GM12892 (cell line): Measurements from ENCODE around the gene GSDMA.

Experiments
- DNase-seq: peaks from one replicate; pipeline ENCODE4 v3.0.0; 2011; ENCODE audit not compliant: insufficient read length
- FAIRE-seq: peaks from 2 replicates; lab custom pipeline; 2011; peaks lifted over from hg19 to GRCh38; lab: Jason Lieb, UNC
- POLR2A ChIP-seq: IDR thresholded peaks from 2 replicates; pipeline ENCODE4 v1.6.1; 2011; ENCODE audit warnings: low read depth, low read length, control low read depth
- POLR2AphosphoS5 ChIP-seq: IDR thresholded peaks from 2 replicates; pipeline ENCODE4 v1.6.1; 2011; ENCODE audit warnings: low read depth, low read length, control low read depth
- TAF1 ChIP-seq: IDR thresholded peaks from 2 replicates; pipeline ENCODE4 v1.6.1; 2011; ENCODE audit warnings: low read depth, mild to moderate bottlenecking, control low read depth, low read length, borderline replicate concordance

Gene GSDMA

GRCh38 chr17:39952680-39953470 is 9.9 kb upstream of the GSDMA start:
- DNase-seq: peak; percentile 91
- FAIRE-seq: peak; percentile 99
- TF ChIP-seq POLR2A (peak; percentile 47; the same call in 1 of the 2 replicates), POLR2AphosphoS5 (no peak)

GRCh38 chr17:39953471-39953888 is 9.3 kb upstream of the GSDMA start:
- DNase-seq (no peak), FAIRE-seq (no peak)
- TF ChIP-seq POLR2AphosphoS5: no peak
- no peak for TF ChIP-seq TAF1
- TF ChIP-seq POLR2A: no peak

GRCh38 chr17:39954876-39955275 is 7.9 kb upstream of the GSDMA start:
- TF ChIP-seq TAF1: no peak
- no peak for TF ChIP-seq POLR2A
- no peak for TF ChIP-seq POLR2AphosphoS5
- no peak for DNase-seq
- no peak for FAIRE-seq

DNA sequence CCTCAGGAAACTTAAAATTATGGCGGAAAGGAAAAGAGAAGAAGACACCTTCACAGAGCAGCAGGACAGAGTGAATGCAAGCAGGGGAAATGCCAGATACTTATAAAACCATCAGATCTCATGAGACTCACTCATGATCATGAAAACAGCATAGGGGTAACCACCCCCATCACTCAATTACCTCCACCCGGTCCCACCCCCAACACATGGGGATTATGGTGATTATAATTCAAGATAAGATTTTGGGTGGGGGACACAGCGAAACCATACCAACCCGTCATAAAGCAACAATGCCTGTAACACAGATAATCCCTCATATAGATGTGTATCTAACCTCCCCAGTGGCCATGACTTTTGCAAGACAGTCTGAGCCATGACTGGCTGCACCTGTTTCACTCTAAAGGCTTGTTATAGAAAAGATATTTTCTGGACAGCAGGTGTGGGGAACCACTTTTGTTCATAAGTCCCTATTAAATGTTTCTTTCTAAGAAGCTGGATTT is 7.0 kb upstream of the GSDMA start:
- DNase-seq (no peak), FAIRE-seq (no peak)
- no peak for TF ChIP-seq POLR2AphosphoS5
- TF ChIP-seq POLR2A: no peak
- no peak for TF ChIP-seq TAF1

DNA sequence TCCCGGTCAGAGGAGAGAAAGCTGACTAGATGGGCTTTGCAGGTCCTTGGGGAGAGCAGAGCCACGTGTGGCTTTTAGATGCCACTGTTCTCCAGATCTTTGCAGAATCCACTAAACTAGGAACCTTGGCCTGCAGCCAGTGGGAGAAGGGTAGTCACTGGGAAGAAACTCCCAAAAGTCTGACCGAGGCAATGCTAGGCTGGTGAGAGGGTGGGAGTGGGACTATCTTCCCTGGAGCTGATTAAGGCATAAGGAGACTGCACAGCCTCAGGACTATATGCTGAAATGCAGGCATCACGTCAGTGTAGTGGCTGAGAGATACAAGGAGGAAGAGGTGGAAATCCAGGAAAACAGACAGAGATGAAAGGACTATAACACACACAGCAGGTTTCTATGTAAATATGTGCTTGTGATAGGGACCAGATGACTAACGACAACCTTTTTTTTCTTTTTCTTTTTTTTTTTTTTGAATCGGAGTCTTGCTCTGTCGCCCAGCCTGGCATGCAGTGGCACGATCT is 2.2 kb upstream of the GSDMA start:
- no peak for FAIRE-seq

DNA sequence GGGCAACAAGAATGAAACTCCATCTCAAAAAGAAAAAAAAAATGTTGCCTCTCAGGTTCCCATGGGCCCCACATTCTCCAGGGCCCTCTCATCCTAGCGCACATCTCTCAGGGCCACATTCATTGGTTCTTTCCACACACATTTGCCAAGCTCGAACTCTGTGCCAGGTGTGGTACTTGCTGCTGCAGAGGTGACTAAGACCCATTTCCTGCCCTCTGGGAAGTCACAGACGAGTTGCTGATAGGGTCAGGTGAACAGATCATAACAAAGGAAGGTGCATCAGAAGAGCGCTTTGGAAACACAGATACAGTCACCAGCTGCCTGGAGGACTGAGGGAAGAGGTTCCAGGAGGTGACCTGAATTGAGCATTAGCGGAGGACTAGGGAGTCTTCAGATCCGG is 1.0 kb downstream of the GSDMA start:
- TF ChIP-seq POLR2A: no peak
- TF ChIP-seq POLR2AphosphoS5: no peak
- TF ChIP-seq TAF1: no peak
- DNase-seq (no peak), FAIRE-seq (no peak)

More for the DNA sequence above, 2.2 kb upstream of the GSDMA start:
- DNase-seq: no peak
- TF ChIP-seq POLR2A (no peak), POLR2AphosphoS5 (no peak), TAF1 (no peak)

- DNase-seq: no peak
- FAIRE-seq: no peak
- TF ChIP-seq TAF1: no peak
- no peak for TF ChIP-seq POLR2A
- TF ChIP-seq POLR2AphosphoS5: no peak
Measured at GRCh38 chr17:39965017-39965699, 2.4 kb downstream of the GSDMA start.

- no peak for TF ChIP-seq POLR2A
- TF ChIP-seq TAF1: no peak
- no peak for TF ChIP-seq POLR2AphosphoS5
- no peak for DNase-seq
- FAIRE-seq: no peak
Measured at GRCh38 chr17:39966771-39967170, 4.0 kb downstream of the GSDMA start.

GRCh38 chr17:39968761-39969160 is 6.0 kb downstream of the GSDMA start:
- DNase-seq (no peak), FAIRE-seq (no peak)
- TF ChIP-seq POLR2A: no peak
- no peak for TF ChIP-seq TAF1
- TF ChIP-seq POLR2AphosphoS5: no peak

- DNase-seq (no peak), FAIRE-seq (peak; percentile 21)
- TF ChIP-seq POLR2AphosphoS5 (no peak), TAF1 (no peak), POLR2A (no peak)
Measured at GRCh38 chr17:39969375-39969774, 6.6 kb downstream of the GSDMA start.

DNA sequence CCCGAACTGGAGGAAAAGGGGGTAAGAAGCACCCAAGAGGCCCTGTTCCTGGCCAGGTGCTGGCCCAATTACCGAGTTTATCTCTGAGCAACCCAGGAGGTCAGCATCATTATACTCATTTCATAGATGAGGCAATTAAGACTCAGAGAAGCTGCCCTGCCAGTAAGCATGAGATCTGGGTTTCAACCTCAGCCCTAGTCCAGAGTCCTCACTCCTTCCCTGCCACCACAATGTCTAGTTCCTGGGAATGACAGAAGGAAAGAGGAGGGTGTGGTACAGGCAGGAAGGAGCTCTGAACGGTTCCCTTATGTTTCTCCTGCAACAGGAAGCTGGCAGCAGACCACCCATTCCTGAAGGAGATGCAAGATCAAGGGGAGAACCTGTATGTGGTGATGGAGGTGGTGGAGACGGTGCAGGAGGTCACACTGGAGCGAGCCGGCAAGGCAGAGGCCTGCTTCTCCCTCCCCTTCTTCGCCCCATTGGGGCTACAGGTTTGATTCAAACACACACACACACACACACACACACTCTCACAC is 7.4 kb downstream of the GSDMA start:
- DNase-seq: no peak
- FAIRE-seq: no peak
- TF ChIP-seq POLR2A: no peak
- no peak for TF ChIP-seq POLR2AphosphoS5
- no peak for TF ChIP-seq TAF1
